PFSK-1 (cell line): ENCODE data around the gene HMOX2.

ENCODE experiments used
- FOXP2 ChIP-seq: optimal IDR thresholded peaks from 2 replicates; pipeline ENCODE3; 2011; ENCODE audit warnings: borderline replicate concordance, control low read depth, inconsistent platforms; ENCODE audit not compliant: insufficient read depth; ENCODE audit errors: extremely low read length, extremely low read depth
- POLR2AphosphoS5 ChIP-seq: IDR thresholded peaks from 2 replicates; pipeline ENCODE4 v1.6.1; 2012; ENCODE audit warnings: low read depth, mild to moderate bottlenecking, control low read depth, low read length, moderate library complexity
- REST ChIP-seq, 2 experiments: IDR thresholded peaks; 2 replicates each; pipeline versions ENCODE4 v1.6.1 to v1.8.0; 2011 to 2012; ENCODE audit warnings: low read depth in 2 of 2, low read length in 2 of 2, control low read depth in 1 of 2, inconsistent platforms in 1 of 2, mild to moderate bottlenecking in 1 of 2, moderate library complexity in 1 of 2; ENCODE audit not compliant: insufficient read depth in 1 of 2
- SIN3A ChIP-seq: IDR thresholded peaks from 2 replicates; pipeline ENCODE4 v1.6.1; 2012; ENCODE audit warnings: mild to moderate bottlenecking, low read length, moderate library complexity, borderline replicate concordance; ENCODE audit not compliant: insufficient read depth
- TAF1 ChIP-seq: IDR thresholded peaks from 2 replicates; pipeline ENCODE4 v1.6.1; 2012; ENCODE audit warnings: low read length, control low read depth, borderline replicate concordance; ENCODE audit not compliant: insufficient read depth

HMOX2 gene

GRCh38 chr16:4486126-4486893 lies 10.1 kb downstream of the HMOX2 start:
- TF ChIP-seq REST (IDR thresholded peaks at IDR 0.05; ENCODE audit: insufficient read depth in 1 of 2, low read depth in 2 of 2, low read length in 2 of 2): no peak
- no peak for TF ChIP-seq POLR2AphosphoS5
- TF ChIP-seq SIN3A: no peak
- no peak for TF ChIP-seq FOXP2
- TF ChIP-seq TAF1: no peak

GRCh38 chr16:4487955-4488498 lies 11.8 kb downstream of the HMOX2 start:
- TF ChIP-seq POLR2AphosphoS5: no peak
- no peak for TF ChIP-seq REST (IDR thresholded peaks at IDR 0.05; ENCODE audit: insufficient read depth in 1 of 2, low read depth in 2 of 2, low read length in 2 of 2)
- no peak for TF ChIP-seq SIN3A
- TF ChIP-seq FOXP2: no peak
- TF ChIP-seq TAF1: no peak

GRCh38 chr16:4488499-4488967 lies 12.3 kb downstream of the HMOX2 start:
- no peak for TF ChIP-seq SIN3A
- no peak for TF ChIP-seq REST (IDR thresholded peaks at IDR 0.05; ENCODE audit: insufficient read depth in 1 of 2, low read depth in 2 of 2, low read length in 2 of 2)
- TF ChIP-seq POLR2AphosphoS5: no peak
- no peak for TF ChIP-seq FOXP2
- TF ChIP-seq TAF1: no peak

- TF ChIP-seq SIN3A (no peak), FOXP2 (no peak), POLR2AphosphoS5 (no peak), TAF1 (no peak), REST (IDR thresholded peaks at IDR 0.05; ENCODE audit: insufficient read depth in 1 of 2, low read depth in 2 of 2, low read length in 2 of 2) (no peak)
Measured at GRCh38 chr16:4489030-4489429, 12.8 kb downstream of the HMOX2 start.
